Stimulated activated CD4-positive, alpha-beta T cell treated with anti-CD3 and anti-CD28 coated beads, Interleukin-12 subunit alpha, Interleukin-12 subunit beta, amount 100 ng/mL, for 48 hours (primary cell): Measurements from ENCODE around the gene PSPN.

Experiments
- DNase-seq, 3 donors: peaks; one replicate each; pipeline ENCODE4 v3.0.0-alpha.2; 2020; ENCODE audit warnings: low read depth in 2 of 3, low spot score in 1 of 3

PSPN gene

GRCh38 chr19:6333439-6333838 lies 42.3 kb downstream of the PSPN start, which contains the start of gene ACER1:
TSS of gene ACER1 (minus strand) at chr19:6333612. CDS start at chr19:6333551, 61 bp downstream.
- DNase-seq, result no peak

GRCh38 chr19:6326815-6327214 lies 48.9 kb downstream of the PSPN start:
- no peak for DNase-seq

DNA sequence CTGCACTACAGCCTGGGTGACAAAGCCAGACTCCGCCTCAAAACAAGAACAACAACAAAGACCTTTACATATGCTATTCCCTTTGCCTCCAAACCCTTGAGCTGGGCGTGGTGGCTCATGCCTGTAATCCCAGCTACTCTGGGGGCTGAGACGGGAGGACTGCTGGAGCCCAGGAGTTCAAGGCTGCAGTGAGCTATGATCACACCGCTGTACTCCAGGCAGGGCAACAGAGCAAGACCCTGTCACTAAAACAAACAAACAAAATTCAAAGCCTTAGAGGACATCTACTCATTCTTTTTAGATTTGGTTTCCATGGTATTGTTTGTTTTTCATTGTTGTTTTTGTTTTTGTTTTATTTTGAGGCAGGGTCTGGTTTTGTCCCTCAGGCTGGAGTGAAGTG lies 50.1 kb downstream of the PSPN start:
- no peak for DNase-seq
